ENCODE measurements around the gene MUC5B. TPM values are rescaled to one million over a fixed set of nuclear protein-coding genes. Genes with fewer than 3 reads are reported as not detected.

MUC5B gene
- total RNA-seq, 1 donor from 2014 or later, result not detected

DNA sequence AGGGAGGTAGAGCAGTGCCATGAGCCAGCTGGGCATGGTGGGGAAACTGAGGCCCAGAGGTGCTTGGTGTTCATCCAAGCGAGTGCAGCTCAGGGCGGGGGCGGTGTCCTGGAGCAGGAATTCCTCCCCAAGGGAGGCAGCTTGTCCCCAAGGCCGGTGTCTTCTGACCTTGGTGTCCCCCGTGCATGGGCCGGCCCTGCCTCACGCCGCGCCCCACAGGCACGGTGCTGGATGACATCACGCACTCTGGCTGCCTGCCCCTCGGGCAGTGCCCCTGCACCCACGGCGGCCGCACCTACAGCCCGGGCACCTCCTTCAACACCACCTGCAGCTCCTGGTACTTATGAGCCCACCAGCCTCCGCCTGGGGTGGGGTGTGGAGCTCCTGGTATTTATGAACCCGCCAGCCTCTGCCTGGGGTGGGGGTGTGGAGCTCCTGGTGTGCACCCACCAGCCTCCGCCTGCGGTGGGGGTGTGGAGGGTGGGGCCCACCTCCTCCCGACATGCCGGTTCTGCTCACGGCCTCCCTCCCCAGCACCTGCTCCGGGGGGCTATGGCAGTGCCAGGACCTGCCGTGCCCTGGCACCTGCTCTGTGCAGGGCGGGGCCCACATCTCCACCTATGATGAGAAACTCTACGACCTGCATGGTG, 6.7 kb downstream of the MUC5B start:
- H3K27ac Mint-ChIP-seq, result peak overlapping the region; percentile 56
- no peaks in the 10 kb centered on the region for H3K27me3 Mint-ChIP-seq
- DNase-seq (ENCODE audit: low spot score, unreplicated experiment), result no peak
- TF ChIP-seq, protein P1, sequence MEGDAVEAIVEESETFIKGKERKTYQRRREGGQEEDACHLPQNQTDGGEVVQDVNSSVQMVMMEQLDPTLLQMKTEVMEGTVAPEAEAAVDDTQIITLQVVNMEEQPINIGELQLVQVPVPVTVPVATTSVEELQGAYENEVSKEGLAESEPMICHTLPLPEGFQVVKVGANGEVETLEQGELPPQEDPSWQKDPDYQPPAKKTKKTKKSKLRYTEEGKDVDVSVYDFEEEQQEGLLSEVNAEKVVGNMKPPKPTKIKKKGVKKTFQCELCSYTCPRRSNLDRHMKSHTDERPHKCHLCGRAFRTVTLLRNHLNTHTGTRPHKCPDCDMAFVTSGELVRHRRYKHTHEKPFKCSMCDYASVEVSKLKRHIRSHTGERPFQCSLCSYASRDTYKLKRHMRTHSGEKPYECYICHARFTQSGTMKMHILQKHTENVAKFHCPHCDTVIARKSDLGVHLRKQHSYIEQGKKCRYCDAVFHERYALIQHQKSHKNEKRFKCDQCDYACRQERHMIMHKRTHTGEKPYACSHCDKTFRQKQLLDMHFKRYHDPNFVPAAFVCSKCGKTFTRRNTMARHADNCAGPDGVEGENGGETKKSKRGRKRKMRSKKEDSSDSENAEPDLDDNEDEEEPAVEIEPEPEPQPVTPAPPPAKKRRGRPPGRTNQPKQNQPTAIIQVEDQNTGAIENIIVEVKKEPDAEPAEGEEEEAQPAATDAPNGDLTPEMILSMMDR (IDR thresholded peaks at IDR 0.05; ENCODE audit: unreplicated experiment), result no peak
- H3K4me3 Mint-ChIP-seq (ENCODE audit: low read depth), result no peak overlapping the region
- H3K36me3 Mint-ChIP-seq (ENCODE audit: insufficient read depth), result no peaks in the 10 kb centered on the region
- H3K9me3 Mint-ChIP-seq (ENCODE audit: low read depth), result no peaks in the 10 kb centered on the region
- H3K4me1 Mint-ChIP-seq (ENCODE audit: low read depth), result no peaks in the 10 kb centered on the region

DNA sequence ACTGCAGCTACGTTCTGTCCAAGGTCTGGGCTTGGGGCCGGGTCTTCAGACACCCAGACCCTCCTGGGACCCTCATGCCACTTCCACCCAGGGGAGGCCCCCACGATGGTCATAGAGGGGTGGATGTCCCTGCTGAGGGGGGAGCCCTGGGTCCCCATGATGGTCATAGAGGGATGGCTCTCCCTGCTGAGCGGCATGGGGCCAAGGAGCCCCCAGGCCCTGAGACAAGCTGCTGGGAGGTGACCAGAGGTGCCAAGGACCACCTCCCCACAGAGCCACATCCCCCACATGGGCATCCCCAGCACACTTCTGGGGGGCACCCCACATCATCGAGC, 7.2 kb downstream of the MUC5B start:
- Mint-ChIP-seq H3K4me3 (ENCODE audit: low read depth) (no peak overlapping the region), H3K9me3 (ENCODE audit: low read depth) (no peaks in the 10 kb centered on the region), H3K4me1 (ENCODE audit: low read depth) (no peaks in the 10 kb centered on the region), H3K27me3 (no peaks in the 10 kb centered on the region), H3K36me3 (ENCODE audit: insufficient read depth) (no peaks in the 10 kb centered on the region), H3K27ac (peak overlapping the region; percentile 56)
- TF ChIP-seq, protein P1 (IDR thresholded peaks at IDR 0.05; ENCODE audit: unreplicated experiment), result no peak
- no peak for DNase-seq (ENCODE audit: low spot score, unreplicated experiment)

DNA sequence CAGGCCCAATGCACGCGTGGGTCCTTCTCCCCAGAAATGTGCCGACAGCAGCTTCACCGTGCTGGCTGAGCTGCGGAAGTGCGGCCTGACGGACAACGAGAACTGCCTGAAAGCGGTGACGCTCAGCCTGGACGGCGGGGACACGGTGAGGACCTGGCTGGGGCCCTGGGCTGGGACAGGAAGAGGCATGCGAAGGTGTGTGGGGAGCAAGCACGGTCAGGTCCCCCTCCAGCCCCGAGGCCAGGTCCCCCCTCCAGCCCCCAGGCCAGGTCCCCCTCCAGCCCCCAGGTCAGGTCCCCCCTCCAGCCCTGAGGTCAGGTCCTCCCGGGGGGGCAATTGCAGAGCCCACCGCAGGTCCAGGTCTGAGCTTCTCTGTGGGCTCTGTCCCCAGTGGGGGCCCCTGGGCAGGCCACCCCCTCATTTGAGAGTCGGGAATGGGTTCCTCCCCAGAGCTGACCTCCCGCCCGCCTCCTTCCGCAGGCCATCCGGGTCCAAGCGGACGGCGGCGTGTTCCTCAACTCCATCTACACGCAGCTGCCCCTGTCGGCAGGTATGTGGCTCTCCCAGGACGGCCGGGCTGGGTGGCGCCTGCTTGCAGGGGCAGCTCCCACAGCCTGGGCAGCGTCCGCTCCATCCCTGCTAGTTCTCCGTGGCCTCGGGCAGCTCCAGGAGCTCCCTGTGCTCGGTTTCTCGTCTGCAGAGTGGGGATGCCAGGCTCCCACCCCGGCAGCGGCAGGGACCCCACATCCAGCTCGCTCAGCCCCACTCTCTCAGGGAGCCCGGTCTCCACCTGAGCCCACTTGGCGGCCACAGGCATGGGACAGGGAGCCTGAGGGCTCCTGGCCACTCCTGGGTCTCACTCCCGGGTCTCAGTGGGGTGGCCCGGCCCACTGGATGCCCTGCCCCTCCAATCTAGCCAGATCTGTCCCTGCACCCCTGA, 7.9 kb downstream of the MUC5B start:
- no peaks in the 10 kb centered on the region for H3K36me3 Mint-ChIP-seq (ENCODE audit: insufficient read depth)
- TF ChIP-seq, protein P1 (IDR thresholded peaks at IDR 0.05; ENCODE audit: unreplicated experiment), result no peak
- no peak overlapping the region for H3K27ac Mint-ChIP-seq
- H3K9me3 Mint-ChIP-seq (ENCODE audit: low read depth), result no peaks in the 10 kb centered on the region
- H3K4me1 Mint-ChIP-seq (ENCODE audit: low read depth), result no peaks in the 10 kb centered on the region
- DNase-seq (ENCODE audit: low spot score, unreplicated experiment), result no peak
- H3K27me3 Mint-ChIP-seq, result no peaks in the 10 kb centered on the region
- no peak overlapping the region for H3K4me3 Mint-ChIP-seq (ENCODE audit: low read depth)

DNA sequence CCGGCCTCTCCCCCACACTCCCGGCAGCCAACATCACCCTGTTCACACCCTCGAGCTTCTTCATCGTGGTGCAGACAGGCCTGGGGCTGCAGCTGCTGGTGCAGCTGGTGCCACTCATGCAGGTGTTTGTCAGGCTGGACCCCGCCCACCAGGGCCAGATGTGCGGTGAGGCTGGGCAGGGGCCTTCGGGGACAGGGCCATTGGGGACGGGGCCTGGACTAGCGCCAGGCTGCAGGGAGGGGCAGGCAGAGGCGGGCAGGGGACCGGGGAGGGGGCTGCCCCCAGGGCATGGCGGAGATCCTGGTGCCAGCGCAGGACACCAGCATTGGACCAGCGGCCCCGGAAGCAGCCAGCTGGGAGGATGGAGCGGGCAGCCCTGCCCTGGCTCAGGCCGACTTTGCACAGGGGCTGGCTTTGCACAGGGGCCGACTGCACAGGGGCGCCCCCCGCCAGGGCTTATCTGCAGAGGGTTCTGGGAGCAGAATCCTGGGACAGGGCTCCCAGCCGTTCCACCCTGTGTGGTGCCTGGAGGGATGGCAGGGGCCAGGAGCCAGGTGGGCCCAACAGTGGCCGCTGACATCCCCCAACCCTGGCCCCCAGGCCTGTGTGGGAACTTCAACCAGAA, 8.6 kb downstream of the MUC5B start:
- H3K27me3 Mint-ChIP-seq, result no peaks in the 10 kb centered on the region
- TF ChIP-seq, protein P1 (IDR thresholded peaks at IDR 0.05; ENCODE audit: unreplicated experiment), result no peak
- H3K27ac Mint-ChIP-seq, result no peak overlapping the region
- no peaks in the 10 kb centered on the region for H3K36me3 Mint-ChIP-seq (ENCODE audit: insufficient read depth)
- no peaks in the 10 kb centered on the region for H3K9me3 Mint-ChIP-seq (ENCODE audit: low read depth)
- DNase-seq (ENCODE audit: low spot score, unreplicated experiment), result no peak
- H3K4me3 Mint-ChIP-seq (ENCODE audit: low read depth), result no peak overlapping the region
- no peaks in the 10 kb centered on the region for H3K4me1 Mint-ChIP-seq (ENCODE audit: low read depth)

Measured in progenitor cell of endocrine pancreas (in vitro differentiated cells).